GM12878 (cell line): ENCODE measurements around the gene F13A1. TPM values are rescaled to one million over a fixed set of nuclear protein-coding genes. Genes with fewer than 3 reads are reported as not detected.

ENCODE experiments used
- ATAC-seq: fragments of 200-7000 bp; cut with Tn5 transposase; 3 replicates; pipeline ENCODE4 v1.9.1; 2020; ENCODE audit warnings: mild to moderate bottlenecking, moderate library complexity
- BruUV-seq: library from RNA; stranded (reverse); fragments of 400-500 nt; replicated peaks from 2 replicates; lab custom pipeline; 2021; lab: Mats Ljungman, UMichigan
- CTCF ChIA-PET: fragments of 300-600 bp; sonication (Branson Sonifier 250); formaldehyde crosslinking; extraction: SDS; loops from one replicate; lab custom pipeline; 2021; ENCODE audit warnings: inconsistent platforms; lab: Yijun Ruan, JAX
- POLR2A ChIA-PET: fragments of 350-600 bp; formaldehyde crosslinking; extraction: SDS; loops from one replicate; lab custom pipeline; 2021; ENCODE audit warnings: inconsistent platforms; lab: Charles Lee
- RAD21 ChIA-PET: fragments of 300-600 bp; sonication (Branson Sonifier 250); formaldehyde crosslinking; loops from one replicate; lab custom pipeline; 2023; ENCODE audit warnings: antibody characterized with exemption; ENCODE audit not compliant: unreplicated experiment; lab: Charles Lee
- SMC1A ChIA-PET: fragments of 300-600 bp; sonication (Branson Sonifier 250); formaldehyde crosslinking; loops from one replicate; lab custom pipeline; 2023; ENCODE audit not compliant: unreplicated experiment, uncharacterized antibody; lab: Charles Lee
- DNase-seq: peaks from one replicate; pipeline ENCODE4 v3.0.0-alpha.2; 2011; ENCODE audit warnings: low read depth, low spot score
- FAIRE-seq: peaks from 3 replicates; lab custom pipeline; 2011; peaks lifted over from hg19 to GRCh38; lab: Jason Lieb, UNC
- H2AFZ ChIP-seq: 2 replicates; pipeline ENCODE4 v1.6.0; 2011; ENCODE audit warnings: low read depth, low read length, control low read depth; ENCODE audit not compliant: control insufficient read depth
- H3K27ac ChIP-seq: 2 replicates; pipeline ENCODE4 v1.5.1; 2011; ENCODE audit warnings: control low read depth; ENCODE audit not compliant: control insufficient read depth, insufficient read depth
- H3K27me3 ChIP-seq, 2 experiments: replicated peaks in 1 of 2; 2 replicates each; pipeline versions ENCODE4 v1.6.0 to v1.6.1; 2011; ENCODE audit warnings: low read length in 1 of 2; ENCODE audit not compliant: control insufficient read depth in 2 of 2, insufficient read depth in 2 of 2
- H3K36me3 ChIP-seq, 2 experiments: 2 replicates each; pipeline ENCODE4 v1.5.1; 2011; ENCODE audit warnings: low read length in 1 of 2; ENCODE audit not compliant: control insufficient read depth in 2 of 2, insufficient read depth in 2 of 2
- H3K4me1 ChIP-seq: 2 replicates; pipeline ENCODE4 v1.6.1; 2011; ENCODE audit warnings: mild to moderate bottlenecking, low read length, moderate library complexity, mixed read lengths; ENCODE audit not compliant: control insufficient read depth, insufficient read depth
- H3K4me2 ChIP-seq: 2 replicates; pipeline ENCODE4 v1.6.0; 2011; ENCODE audit warnings: control low read depth; ENCODE audit not compliant: control insufficient read depth, insufficient read depth
- H3K4me3 ChIP-seq: fragments of 200-600 bp; sonication (generic); 2 replicates; pipeline ENCODE4 v1.5.1; 2016
- H3K79me2 ChIP-seq: 2 replicates; pipeline ENCODE4 v1.6.0; 2011; ENCODE audit warnings: low read length; ENCODE audit not compliant: control insufficient read depth, insufficient read depth
- H3K9ac ChIP-seq: 2 replicates; pipeline ENCODE4 v1.8.0; 2011; ENCODE audit warnings: low read length, control low read depth, mixed read lengths; ENCODE audit not compliant: control insufficient read depth, insufficient read depth
- H3K9me3 ChIP-seq: replicated peaks from 3 replicates; pipeline ENCODE4 v1.5.1; 2011; ENCODE audit warnings: mild to moderate bottlenecking, low read length; ENCODE audit not compliant: control insufficient read depth, insufficient read depth
- H4K20me1 ChIP-seq: 2 replicates; pipeline ENCODE4 v1.6.0; 2011; ENCODE audit not compliant: control insufficient read depth, insufficient read depth
- ATF2 ChIP-seq: IDR thresholded peaks from 2 replicates; pipeline ENCODE4 v1.6.1; 2012; ENCODE audit warnings: low read length, inconsistent platforms
- ATF7 ChIP-seq: fragments of 450-650 bp; IDR thresholded peaks from 2 replicates; pipeline ENCODE4 v1.6.1; 2016; ENCODE audit warnings: low read depth, mild to moderate bottlenecking
- BHLHE40 ChIP-seq, 2 experiments: fragments of 450-650 bp in 1 of 2; IDR thresholded peaks; 2 replicates each; pipeline ENCODE4 v1.6.1; 2011 to 2017; ENCODE audit warnings: low read depth in 2 of 2, borderline replicate concordance in 1 of 2, improper control_type of control experiment in 1 of 2, low read length in 1 of 2, mild to moderate bottlenecking in 1 of 2
- BRCA1 ChIP-seq: IDR thresholded peaks from 2 replicates; pipeline ENCODE4 v1.6.1; 2011; ENCODE audit warnings: low read depth, low read length, improper control_type of control experiment
- EP300 ChIP-seq, 2 experiments: fragments of 150-350 bp in 1 of 2; IDR thresholded peaks; 2 replicates each; pipeline ENCODE4 v1.6.1; 2011 to 2012; ENCODE audit warnings: low read depth in 2 of 2, low read length in 2 of 2, borderline replicate concordance in 1 of 2, improper control_type of control experiment in 1 of 2, inconsistent platforms in 1 of 2; ENCODE audit not compliant: control insufficient read depth in 1 of 2
- FOXK2 ChIP-seq: fragments of 450-650 bp; IDR thresholded peaks from 2 replicates; pipeline ENCODE4 v1.6.1; 2017; ENCODE audit warnings: mild to moderate bottlenecking, moderate library complexity
- GABPA ChIP-seq: IDR thresholded peaks from 2 replicates; pipeline ENCODE4 v1.6.1; 2014; ENCODE audit warnings: antibody characterized with exemption, low read depth, mild to moderate bottlenecking, inconsistent platforms
- HCFC1 ChIP-seq: fragments of 150-350 bp; IDR thresholded peaks from 2 replicates; pipeline ENCODE4 v1.6.1; 2014; ENCODE audit warnings: low read length
- JUNB ChIP-seq: IDR thresholded peaks from 2 replicates; pipeline ENCODE4 v1.6.1; 2016; ENCODE audit warnings: antibody characterized with exemption, mild to moderate bottlenecking
- MAX ChIP-seq: IDR thresholded peaks from 2 replicates; pipeline ENCODE4 v1.6.1; 2012; ENCODE audit warnings: low read depth, low read length, improper control_type of control experiment
- MEF2B ChIP-seq: fragments of 450-650 bp; IDR thresholded peaks from 2 replicates; pipeline ENCODE4 v1.6.1; 2018; ENCODE audit warnings: mild to moderate bottlenecking, moderate library complexity; ENCODE audit not compliant: partially characterized antibody, poor library complexity, severe bottlenecking
- MTA2 ChIP-seq: fragments of 450-650 bp; IDR thresholded peaks from 2 replicates; pipeline ENCODE4 v1.6.1; 2016; ENCODE audit warnings: low read depth, mild to moderate bottlenecking, moderate library complexity
- MXI1 ChIP-seq: fragments of 150-350 bp; IDR thresholded peaks from 2 replicates; pipeline ENCODE4 v1.6.1; 2011; ENCODE audit warnings: low read depth, mild to moderate bottlenecking, inconsistent platforms, low read length, improper control_type of control experiment
- MYC ChIP-seq: IDR thresholded peaks from 2 replicates; pipeline ENCODE4 v1.6.1; 2011; ENCODE audit warnings: mild to moderate bottlenecking, low read length, moderate library complexity, inconsistent platforms; ENCODE audit not compliant: insufficient read depth, insufficient replicate concordance, insufficient read length, severe bottlenecking
- NBN ChIP-seq: fragments of 450-650 bp; IDR thresholded peaks from 2 replicates; pipeline ENCODE4 v1.6.1; 2016
- NFIC ChIP-seq: IDR thresholded peaks from 2 replicates; pipeline ENCODE4 v1.6.1; 2012; ENCODE audit warnings: low read depth, mild to moderate bottlenecking, inconsistent platforms, low read length, moderate library complexity
- NFXL1 ChIP-seq: fragments of 450-650 bp; IDR thresholded peaks from 2 replicates; pipeline ENCODE4 v1.6.1; 2017; ENCODE audit warnings: antibody characterized with exemption, mild to moderate bottlenecking, borderline replicate concordance
- NR2F1 ChIP-seq: fragments of 450-650 bp; conservative IDR thresholded peaks from 2 replicates; pipeline ENCODE4 v1.6.1; 2017; ENCODE audit warnings: mild to moderate bottlenecking
- PML ChIP-seq: IDR thresholded peaks from 2 replicates; pipeline ENCODE4 v1.6.1; 2012; ENCODE audit warnings: low read length, inconsistent platforms
- POLR2A ChIP-seq: IDR thresholded peaks from 2 replicates; pipeline ENCODE4 v1.6.1; 2011; ENCODE audit warnings: low read depth, mild to moderate bottlenecking, low read length
- RUNX3 ChIP-seq: IDR thresholded peaks from 2 replicates; pipeline ENCODE4 v1.6.1; 2012; ENCODE audit warnings: low read length, inconsistent platforms
- SMARCA5 ChIP-seq: fragments of 450-650 bp; IDR thresholded peaks from 2 replicates; pipeline ENCODE4 v1.6.1; 2017; ENCODE audit warnings: mild to moderate bottlenecking
- STAT3 ChIP-seq: IDR thresholded peaks from 2 replicates; pipeline ENCODE4 v1.6.1; 2011; ENCODE audit warnings: low read depth, low read length, improper control_type of control experiment
- TCF3 ChIP-seq: IDR thresholded peaks from 2 replicates; pipeline ENCODE4 v1.6.1; 2012; ENCODE audit warnings: low read depth, mild to moderate bottlenecking, low read length, borderline replicate concordance; ENCODE audit not compliant: insufficient read depth
- TCF7 ChIP-seq: IDR thresholded peaks from 2 replicates; pipeline ENCODE4 v1.6.1; 2014; ENCODE audit warnings: antibody characterized with exemption, borderline replicate concordance
- ZNF24 ChIP-seq: fragments of 450-650 bp; IDR thresholded peaks from 2 replicates; pipeline ENCODE4 v1.6.1; 2017; ENCODE audit warnings: antibody characterized with exemption, mild to moderate bottlenecking
- WGBS: methylation state at CpG from one replicate; pipeline ENCODE4 v1.1.6; 2016; ENCODE audit warnings: low lambda C conversion rate; ENCODE audit not compliant: insufficient replicate concordance, insufficient coverage; ENCODE audit errors: missing lambda C conversion rate; 5-methylcytosine and 5-hydroxymethylcytosine counted together
- in situ Hi-C: fragments of 300-500 bp; cut with MboI; formaldehyde crosslinking; loops from 9 replicates; pipeline ENCODE4 v1.14.3; 2018; ENCODE audit warnings: mixed read lengths
- intact Hi-C: fragments of 100-400 bp; cut with micrococcal nuclease; formaldehyde crosslinking; loops from one replicate; pipeline ENCODE4 v1.14.2; 2022; ENCODE audit not compliant: unreplicated experiment
- polyA plus RNA-seq, 11 experiments: library from polyadenylated mRNA; depleted of rRNA in 4 of 11; unstranded in 6 of 11; stranded (reverse) in 5 of 11; fragments of >200 nt; fragmentation: Nextera tagmentation in 4 of 11; fragmentation: Illumina TruSeq in 1 of 11; extraction: Ambion mirVana in 4 of 11; extraction: Trizol in 1 of 11; gene quantifications; 1 replicate in 1 of 11; 2 replicates in 10 of 11; pipeline versions ENCODE4 v1.2.1 to v1.2.3, GENCODE V29; 2011 to 2016; ENCODE audit warnings: inconsistent platforms in 2 of 11, missing spikeins in 2 of 11, low read depth in 1 of 11
- total RNA-seq, 4 experiments: library from RNA; depleted of rRNA in 3 of 4; stranded (reverse); fragments of >200 nt in 3 of 4; fragmentation: Illumina TruSeq in 1 of 4; extraction: Trizol in 1 of 4; gene quantifications; 2 replicates each; pipeline versions ENCODE4 v1.2.1 to v1.2.3, GENCODE V29; 2013 to 2021

The F13A1 gene
- total and polyA plus RNA-seq, 10 of the 15 experiments (the other 5 are each of a cell fraction or from before 2014, with no cell fraction given) = 0.48 to 1.8 (median 1.0) TPM

- no peaks in the 10 kb centered on the region for H3K27me3 ChIP-seq
- peaks cover 2% of the 10 kb centered on the region; the same call in 1 of the 3 replicates for H3K9me3 ChIP-seq
- RAD21 ChIA-PET = interaction anchor here (1.0 to 9.4 kb wide), 8 partner anchors 13 to 256 kb away, joined by 3 to 202 read pairs (median 12); no protein-coding TSS in a partner anchor
- DNase-seq = no peak
- POLR2A ChIA-PET = interaction anchor here (1.4 to 5.2 kb wide), 2 partner anchors 10 to 61 kb away, joined by 3 to 69 read pairs; no protein-coding TSS in a partner anchor
- FAIRE-seq = no peak
- H3K27ac ChIP-seq = peak overlapping the region; percentile 97
- in situ Hi-C loops (loop anchor here (5.0 kb wide), 1 partner anchor 77 kb away; no protein-coding TSS in a partner anchor), intact Hi-C loops (loop anchor here (5.0 kb wide), 1 partner anchor 273 kb away; no protein-coding TSS in a partner anchor)
- SMC1A ChIA-PET = interaction anchor here (0.8 to 12.3 kb wide), 12 partner anchors 12 to 256 kb away, joined by 3 to 217 read pairs (median 5); partner anchors contain the start of gene F13A1
- H3K9ac ChIP-seq = peak overlapping the region; percentile 72
- 45% methylated on average over 1 of the region's 1 CpG for WGBS
- peak; percentile 23 for ATAC-seq
- H3K4me2 ChIP-seq = peak overlapping the region; percentile 87
- H3K79me2 ChIP-seq = no peaks in the 10 kb centered on the region
- CTCF ChIA-PET = interaction anchor here (0.9 to 2.8 kb wide), 6 partner anchors 61 to 198 kb away, joined by 3 to 12 read pairs (median 3); no protein-coding TSS in a partner anchor
- peak overlapping the region; percentile 35; the same call in 1 of the 2 replicates for H3K4me3 ChIP-seq
- H3K4me1 ChIP-seq = peaks cover 38% of the 10 kb centered on the region
- H2AFZ ChIP-seq = no peak overlapping the region; the same call in 1 of the 2 replicates
- H4K20me1 ChIP-seq = no peaks in the 10 kb centered on the region
- BruUV-seq = no TSS peak
- no peaks in the 10 kb centered on the region for H3K36me3 ChIP-seq
- TF ChIP-seq HCFC1 = no peak
- TF ChIP-seq NFIC = 0 out of 2 replicates have a peak, but pooled peaks have one; percentile 29
- TF ChIP-seq TCF7 = peak; percentile 62; the same call in 1 of the 2 replicates
- no peak for TF ChIP-seq STAT3
- TF ChIP-seq EP300 (IDR thresholded peaks at IDR 0.05; ENCODE audit: borderline replicate concordance in 1 of 2, control insufficient read depth in 1 of 2, low read depth in 2 of 2, low read length in 2 of 2) = peak in 1 of 2 experiments; percentile 41; a peak in 1 of 4 replicates
- TF ChIP-seq NFXL1 = no peak
- TF ChIP-seq MXI1 = 0 out of 2 replicates have a peak, but pooled peaks have one; percentile 36
- TF ChIP-seq RUNX3 = peak; percentile 85
- TF ChIP-seq ZNF24 = peak; percentile 34; the same call in 1 of the 2 replicates
- TF ChIP-seq NBN = no peak
- TF ChIP-seq MTA2 = 0 out of 2 replicates have a peak, but pooled peaks have one; percentile 26
- no peak for TF ChIP-seq MAX
- no peak for TF ChIP-seq MEF2B
- peak; percentile 75 for TF ChIP-seq NR2F1
- peak; percentile 8; the same call in 1 of the 2 replicates for TF ChIP-seq SMARCA5
- TF ChIP-seq MYC = no peak
- no peak for TF ChIP-seq FOXK2
- peak; percentile 85 for TF ChIP-seq JUNB
- 0 out of 2 replicates have a peak, but pooled peaks have one; percentile 25 for TF ChIP-seq ATF7
- TF ChIP-seq POLR2A = no peak
- TF ChIP-seq ATF2 = 0 out of 2 replicates have a peak, but pooled peaks have one; percentile 21
- no peak for TF ChIP-seq PML
- TF ChIP-seq TCF3 = no peak
- TF ChIP-seq GABPA = 0 out of 2 replicates have a peak, but pooled peaks have one; percentile 23
- no peak for TF ChIP-seq BRCA1
- peak in 1 of 2 experiments; percentile 36; a peak in 1 of 4 replicates for TF ChIP-seq BHLHE40 (IDR thresholded peaks at IDR 0.05; ENCODE audit: borderline replicate concordance in 1 of 2, low read depth in 2 of 2, low read length in 1 of 2)
Observed at GRCh38 chr6:6330407-6330806, 9.9 kb upstream of the F13A1 start.
